NCI-H82 (cell line): Measurements from ENCODE around the gene SPINT2.
A peak's percentile ranks its signal among the peaks of the same experiment; 100 is the strongest.
"Not testable (repeated sequence)": the region's sequence is repeated elsewhere in the genome, so short reads cannot be mapped to it uniquely, and the experiment has no call there.

Experiments used
- DNase-seq: peaks from one replicate; lab custom pipeline; 2025; lab: John Stamatoyannopoulos, UW

Gene SPINT2

DNA sequence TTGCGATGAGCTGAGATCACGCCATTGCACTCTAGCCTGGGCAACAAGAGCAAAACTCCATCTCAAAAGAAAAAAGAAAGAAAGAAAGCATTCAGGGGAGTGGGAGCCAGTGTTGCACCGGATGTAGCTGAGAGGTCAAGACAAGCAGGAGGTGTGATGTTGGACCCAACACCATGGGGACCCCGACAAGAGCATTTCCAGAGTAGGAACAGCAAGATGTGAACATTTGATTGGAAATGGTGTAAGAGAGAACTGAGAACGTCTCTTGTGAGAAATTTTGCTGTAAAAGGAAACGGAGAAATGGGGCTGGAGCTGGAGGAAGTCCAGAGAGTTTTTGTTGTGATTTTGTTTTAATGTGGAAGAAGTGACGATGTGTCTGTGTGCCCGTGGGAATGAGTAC is 24.6 kb upstream of the SPINT2 start:
- no peak for DNase-seq

- no peak for DNase-seq
These were observed 21.1 kb upstream of the SPINT2 start for GRCh38 chr19:38243279-38243673.

DNA sequence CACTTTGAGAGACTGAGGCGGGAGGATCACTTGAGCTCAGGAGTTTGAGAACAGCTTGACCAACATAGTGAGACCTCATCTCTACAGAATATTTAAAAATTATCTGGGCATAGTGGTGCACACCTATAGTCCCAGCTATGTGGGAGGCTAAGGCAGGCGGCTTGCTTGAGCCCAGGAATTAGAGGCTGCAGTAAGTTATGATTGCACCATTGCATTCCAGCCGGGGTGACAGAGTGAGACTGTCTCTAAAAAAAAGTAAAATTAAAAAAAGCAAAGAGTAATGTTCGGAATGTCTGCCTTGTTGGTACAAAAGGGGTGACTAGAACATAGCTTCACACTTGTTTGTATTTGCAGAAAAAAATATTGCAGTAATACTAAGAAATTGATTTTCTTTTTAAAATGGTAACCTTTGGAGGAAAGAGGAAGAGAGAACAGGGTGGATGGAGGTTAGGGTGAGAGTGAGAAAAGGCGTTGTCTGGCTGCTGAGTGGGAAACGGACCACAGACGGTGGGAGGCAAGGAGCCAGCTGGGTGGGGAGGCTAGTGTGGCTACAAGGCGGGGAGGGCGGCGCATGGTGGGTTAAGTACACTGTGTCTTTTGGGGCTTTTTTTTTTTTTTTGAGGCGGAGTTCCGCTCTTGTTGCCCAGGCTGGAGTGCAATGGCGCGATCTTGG is 18.4 kb upstream of the SPINT2 start:
- no peak for DNase-seq

GRCh38 chr19:38247126-38247525 is 17.2 kb upstream of the SPINT2 start:
- no peak for DNase-seq

DNA sequence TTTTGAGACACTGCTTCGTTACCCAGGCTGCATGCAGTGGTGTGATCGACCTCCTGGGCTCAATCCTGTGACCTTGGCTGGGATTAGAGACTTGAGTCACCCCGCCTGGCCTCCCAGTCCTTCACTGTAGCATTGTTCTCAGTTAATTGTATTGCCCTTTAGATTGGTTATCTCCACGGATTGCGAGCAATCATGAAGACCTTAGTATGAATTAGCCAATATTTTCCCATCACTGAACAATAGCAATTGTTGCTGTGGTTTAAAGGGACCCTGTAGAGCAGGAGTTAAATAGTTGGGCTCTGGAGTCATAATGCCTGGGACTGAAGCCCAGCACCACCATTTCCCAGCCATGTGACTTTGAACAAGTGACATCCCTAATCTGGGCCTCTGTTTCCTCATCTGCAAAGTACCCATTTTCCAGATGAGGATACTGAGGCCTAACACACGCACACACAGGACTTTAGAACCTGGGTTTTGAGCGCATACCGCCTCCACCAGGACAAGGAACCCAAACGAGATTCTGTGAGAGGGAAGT is 16.6 kb upstream of the SPINT2 start:
- peak; percentile 57 for DNase-seq

DNA sequence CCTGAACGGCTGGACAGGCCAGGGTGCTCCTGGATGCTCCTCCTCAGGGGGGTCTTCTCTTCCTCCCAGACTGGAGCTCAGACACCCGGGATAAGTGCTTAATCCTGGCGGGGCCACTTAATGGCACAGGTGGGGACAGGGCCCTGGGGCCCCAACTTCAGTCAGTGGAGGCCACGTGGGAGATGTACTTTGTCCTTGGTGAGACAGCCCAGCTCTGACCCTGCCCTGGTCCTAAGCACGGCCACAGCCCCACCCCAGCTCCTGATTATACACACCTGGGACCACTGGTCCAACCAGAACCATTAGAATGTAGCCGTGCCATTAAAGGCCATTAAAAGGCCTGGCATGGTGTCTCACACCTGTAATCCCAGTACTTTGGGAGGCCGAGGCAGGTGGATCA is 16.0 kb upstream of the SPINT2 start:
- DNase-seq = no peak

DNA sequence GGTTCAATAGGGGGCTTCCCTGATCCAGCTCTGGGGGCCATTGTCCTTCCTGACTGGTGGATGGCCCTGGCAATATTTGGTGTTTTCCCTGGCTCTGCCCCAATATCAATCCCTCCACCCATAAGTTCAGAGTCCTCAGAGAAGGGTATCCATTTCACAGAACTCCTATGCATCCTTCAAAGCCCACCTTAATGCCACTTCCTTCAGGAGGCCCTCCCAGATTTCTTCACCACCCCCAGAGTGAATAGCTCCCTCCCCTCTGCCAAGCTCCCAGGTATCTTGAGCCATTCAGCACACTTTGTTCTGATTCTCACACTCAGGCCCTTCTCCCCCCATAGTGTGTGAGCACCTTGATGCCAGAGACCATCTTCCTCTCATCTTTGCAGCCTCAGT is 13.9 kb upstream of the SPINT2 start:
- DNase-seq = no peak

DNA sequence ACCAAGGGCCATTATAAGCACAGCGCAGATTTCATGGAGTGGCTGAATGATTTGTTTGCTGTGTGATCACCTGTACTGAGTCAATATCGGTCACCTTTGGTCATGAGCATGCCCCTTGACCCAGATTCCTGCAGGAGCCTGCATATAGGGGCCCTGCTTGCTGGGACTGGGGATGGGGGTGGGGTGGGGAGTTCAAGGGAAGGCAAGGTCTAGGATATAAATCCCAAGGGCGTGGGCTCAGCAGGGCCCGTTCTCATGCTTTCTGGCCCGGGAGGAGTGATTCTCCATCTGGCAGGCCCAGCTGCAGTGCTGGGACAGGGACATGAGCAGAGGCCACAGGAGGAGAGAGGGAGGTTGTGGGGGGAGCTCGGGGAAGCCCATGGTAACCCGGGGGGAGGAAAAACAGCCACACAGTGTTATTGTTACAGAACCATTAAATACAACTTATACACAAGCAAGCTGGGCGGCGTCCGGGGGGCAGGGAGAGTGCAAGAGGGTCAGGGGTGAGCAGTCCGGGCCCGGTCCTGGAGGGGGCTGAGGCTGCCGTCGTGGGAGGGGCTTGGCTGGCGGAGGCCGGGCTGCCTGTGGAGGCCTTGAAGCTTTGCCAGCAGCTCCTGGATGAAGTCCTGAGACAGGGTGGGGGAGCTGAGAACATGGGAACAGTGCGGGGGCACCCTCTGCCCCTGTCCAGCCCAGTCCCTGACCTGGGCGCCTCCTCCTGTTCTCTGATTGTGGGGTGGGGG is 13.4 kb upstream of the SPINT2 start:
- DNase-seq = peak; percentile 71

GRCh38 chr19:38251564-38252051 is 12.8 kb upstream of the SPINT2 start:
- DNase-seq = peak; percentile 44

DNA sequence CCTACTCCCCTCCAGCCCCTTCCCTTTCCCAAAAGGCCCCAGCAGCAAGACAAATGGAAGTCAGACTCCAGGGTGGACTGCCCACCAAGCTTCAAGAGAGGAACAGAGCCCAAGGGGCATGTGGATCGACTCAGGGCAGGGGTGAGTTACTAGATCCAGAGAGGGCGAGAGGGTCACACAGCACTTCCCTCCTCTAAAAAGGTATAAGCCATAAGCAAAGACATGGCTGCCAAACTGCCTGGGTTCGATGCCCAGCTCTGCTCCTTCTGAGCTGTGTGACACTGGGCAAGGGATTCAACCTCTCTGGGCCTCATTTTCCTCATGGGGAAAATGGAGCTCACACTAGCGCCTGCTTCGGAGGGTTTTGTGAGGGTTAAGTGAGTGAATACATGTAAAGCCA is 12.0 kb upstream of the SPINT2 start:
- DNase-seq = no peak

GRCh38 chr19:38252941-38253691 is 11.3 kb upstream of the SPINT2 start:
- DNase-seq = peak; percentile 79

DNA sequence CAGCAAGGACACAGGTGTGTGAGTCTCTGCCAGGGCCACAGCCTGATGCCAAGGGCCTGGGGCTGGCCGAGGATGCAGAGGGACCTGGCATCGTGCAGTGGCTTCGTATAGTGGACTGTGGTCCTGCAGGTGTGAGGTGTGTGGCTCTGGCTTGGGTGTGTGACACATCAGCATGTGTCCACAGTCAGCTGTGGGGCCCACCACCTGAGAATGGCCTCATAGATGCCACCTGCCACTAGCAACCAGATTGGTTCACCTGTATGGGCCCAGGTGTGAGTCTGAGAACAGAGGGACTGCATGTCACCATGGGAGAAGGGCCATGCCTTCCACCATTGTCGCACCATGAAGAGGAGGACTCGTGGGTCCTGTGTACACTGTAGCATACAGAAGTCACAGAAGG is 10.6 kb upstream of the SPINT2 start:
- DNase-seq = no peak

- peak; percentile 64 for DNase-seq
These were observed 8.9 kb upstream of the SPINT2 start for GRCh38 chr19:38255383-38256014.

DNA sequence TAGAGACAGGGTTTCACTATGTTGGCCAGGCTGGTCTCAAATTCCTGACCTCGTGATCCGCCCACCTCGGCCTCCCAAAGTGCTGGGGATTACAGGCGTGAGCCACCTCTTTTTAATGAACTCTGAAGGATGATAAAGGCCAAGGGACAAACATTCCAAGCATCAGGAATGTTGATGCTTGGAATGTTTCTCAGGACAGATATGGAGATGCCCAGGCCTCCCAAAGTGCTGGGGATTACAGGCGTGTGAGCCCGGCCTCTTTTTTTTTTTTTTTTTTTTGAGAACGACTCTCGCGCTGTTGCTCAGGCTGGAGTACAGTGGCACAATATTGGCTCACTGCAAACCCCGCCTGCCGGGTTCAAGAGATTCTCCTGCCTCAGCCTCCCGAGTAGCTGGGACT is 2.4 kb upstream of the SPINT2 start:
- DNase-seq = not testable (repeated sequence)

DNA sequence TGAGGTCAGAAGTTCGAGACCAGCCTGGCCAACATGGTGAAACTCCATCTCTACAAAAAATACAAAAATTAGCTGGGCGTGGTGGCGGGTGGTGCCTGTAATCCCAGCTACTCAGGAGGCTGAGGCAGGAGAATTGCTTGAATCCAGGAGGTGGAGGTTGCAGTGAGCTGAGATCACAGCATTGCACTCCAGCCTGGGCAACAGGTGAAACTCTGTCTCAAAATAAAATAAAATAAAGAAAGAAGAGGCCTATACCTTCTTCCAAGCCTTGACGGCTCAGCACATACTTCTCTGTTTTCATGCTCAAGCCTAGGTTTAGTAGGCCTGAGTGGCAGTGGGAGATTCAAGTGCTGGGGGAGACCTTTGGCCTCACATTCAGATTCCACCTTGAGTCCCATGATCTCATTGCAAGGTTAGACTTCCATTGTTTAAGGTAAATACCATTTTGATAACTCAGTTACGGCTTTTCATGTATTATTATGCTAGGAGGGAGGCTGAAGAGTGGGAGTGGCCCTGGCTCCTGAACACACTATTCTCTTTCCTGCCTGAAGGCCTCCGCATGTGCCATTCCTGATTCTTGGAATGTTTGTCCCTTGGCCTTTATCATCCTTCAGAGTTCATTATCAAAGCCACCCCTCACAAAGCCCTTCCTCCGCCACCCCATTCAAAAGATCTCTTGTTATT is 1.6 kb upstream of the SPINT2 start:
- DNase-seq = no peak

GRCh38 chr19:38263689-38264485 is 486 bp upstream of the SPINT2 start:
- peak; percentile 80 for DNase-seq

DNA sequence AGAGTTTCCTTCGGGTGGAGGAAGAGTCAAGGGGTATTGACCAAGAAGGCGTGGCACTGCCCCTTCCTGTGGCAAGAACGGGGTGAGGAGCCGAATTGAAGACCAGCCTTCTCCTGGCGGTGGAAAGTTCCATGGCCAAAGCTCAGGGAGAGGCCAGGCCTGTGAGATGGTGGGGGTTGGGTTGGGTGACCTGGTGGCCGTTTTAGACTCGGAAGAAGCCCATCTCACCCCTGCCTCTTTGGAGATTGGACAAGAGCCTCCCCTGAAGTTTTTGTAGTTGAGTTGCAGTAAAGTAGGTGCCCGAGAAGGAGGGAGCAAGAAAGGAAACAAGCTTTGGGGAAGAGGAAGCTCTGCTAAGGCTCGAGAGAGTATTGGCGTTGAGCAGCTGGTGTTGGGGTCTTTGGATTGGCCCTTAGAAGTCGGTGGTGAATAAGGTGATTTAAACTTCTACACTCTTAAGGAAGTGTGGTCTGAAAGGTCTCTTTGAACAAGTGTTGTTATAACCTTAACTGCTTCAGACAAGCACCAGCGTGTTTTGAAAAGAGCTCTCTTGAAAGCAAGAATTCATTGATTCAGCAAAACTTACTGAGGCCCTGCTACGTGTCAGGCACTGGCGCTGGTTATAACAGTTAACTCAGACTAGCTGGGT is 964 bp downstream of the SPINT2 start:
- DNase-seq = no peak

DNA sequence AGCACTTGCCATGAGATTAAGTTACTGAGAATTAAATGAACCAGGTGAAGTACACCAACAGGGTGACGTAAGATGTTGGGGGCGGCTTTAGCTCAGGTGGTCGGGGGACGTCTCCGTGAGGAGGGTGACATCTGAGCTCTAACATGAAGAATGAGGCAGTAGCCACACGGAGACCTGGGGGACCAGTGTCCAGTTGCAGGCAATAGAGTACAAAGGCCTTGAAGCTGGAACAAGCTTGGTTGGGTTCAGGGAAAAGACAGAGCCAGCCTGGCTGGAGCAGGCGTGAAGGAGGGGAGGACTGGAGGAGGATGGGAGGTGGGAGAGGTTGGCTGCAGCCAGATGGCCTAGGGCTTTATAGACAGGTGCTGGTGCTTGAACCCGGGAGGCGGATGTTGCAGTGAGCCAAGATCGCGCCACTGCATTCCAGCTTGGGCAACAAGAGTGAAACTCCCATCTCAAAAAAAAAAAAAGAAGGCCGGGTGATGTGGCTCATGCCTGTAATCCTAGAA is 1.6 kb downstream of the SPINT2 start:
- peak; percentile 62 for DNase-seq

- DNase-seq = no peak
These were observed 2.7 kb downstream of the SPINT2 start for GRCh38 chr19:38266981-38267597.
